Thyroid gland (tissue), 4 donors: ENCODE results near the gene APP.

Experiments used
- POLR2A ChIP-seq, 2 donors: fragments of 450-650 bp; IDR thresholded peaks; one replicate each; pipeline ENCODE4 v1.6.1; 2017; ENCODE audit warnings: antibody characterized with exemption in 2 of 2, mild to moderate bottlenecking in 2 of 2, moderate library complexity in 1 of 2
- TF ChIP-seq, protein P1 (sequence below), 6 experiments: fragments of 200-600 bp in 3 of 6; fragments of 450-650 bp in 3 of 6; sonication (generic) in 3 of 6; IDR thresholded peaks; one replicate each; pipeline ENCODE4 v1.5.1; 2016 to 2019; ENCODE audit warnings: antibody characterized with exemption in 6 of 6, mild to moderate bottlenecking in 2 of 6, inconsistent platforms in 1 of 6, moderate library complexity in 1 of 6

DNA sequence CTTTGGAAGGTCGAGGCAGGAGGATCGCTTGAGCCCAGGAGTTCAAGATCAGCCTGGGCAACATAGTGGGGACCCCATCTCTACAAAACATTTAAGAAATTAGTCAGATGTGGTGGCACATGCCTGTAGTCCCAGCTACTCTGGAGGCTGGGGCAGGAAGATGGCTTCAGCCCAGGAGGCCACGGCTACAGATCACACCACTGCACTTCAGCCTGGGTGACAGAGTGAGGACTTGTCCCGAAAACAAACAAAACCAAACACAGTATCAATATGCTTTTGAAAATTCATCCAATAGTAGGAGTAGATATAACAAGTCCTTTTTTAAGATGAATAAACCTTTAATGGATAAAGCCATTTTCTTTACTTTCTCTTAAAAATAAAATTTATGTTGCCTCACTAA is 8.5 kb downstream of the APP start:
- TF ChIP-seq, protein P1, sequence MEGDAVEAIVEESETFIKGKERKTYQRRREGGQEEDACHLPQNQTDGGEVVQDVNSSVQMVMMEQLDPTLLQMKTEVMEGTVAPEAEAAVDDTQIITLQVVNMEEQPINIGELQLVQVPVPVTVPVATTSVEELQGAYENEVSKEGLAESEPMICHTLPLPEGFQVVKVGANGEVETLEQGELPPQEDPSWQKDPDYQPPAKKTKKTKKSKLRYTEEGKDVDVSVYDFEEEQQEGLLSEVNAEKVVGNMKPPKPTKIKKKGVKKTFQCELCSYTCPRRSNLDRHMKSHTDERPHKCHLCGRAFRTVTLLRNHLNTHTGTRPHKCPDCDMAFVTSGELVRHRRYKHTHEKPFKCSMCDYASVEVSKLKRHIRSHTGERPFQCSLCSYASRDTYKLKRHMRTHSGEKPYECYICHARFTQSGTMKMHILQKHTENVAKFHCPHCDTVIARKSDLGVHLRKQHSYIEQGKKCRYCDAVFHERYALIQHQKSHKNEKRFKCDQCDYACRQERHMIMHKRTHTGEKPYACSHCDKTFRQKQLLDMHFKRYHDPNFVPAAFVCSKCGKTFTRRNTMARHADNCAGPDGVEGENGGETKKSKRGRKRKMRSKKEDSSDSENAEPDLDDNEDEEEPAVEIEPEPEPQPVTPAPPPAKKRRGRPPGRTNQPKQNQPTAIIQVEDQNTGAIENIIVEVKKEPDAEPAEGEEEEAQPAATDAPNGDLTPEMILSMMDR (IDR thresholded peaks at IDR 0.05): no peak
- no peak for TF ChIP-seq POLR2A (IDR thresholded peaks at IDR 0.05)
